Esophagus muscularis mucosa (tissue), 3 donors: ENCODE results near the gene THEMIS.

Experiments
- CTCF ChIP-seq, 3 experiments: fragments of 200-600 bp in 2 of 3; fragments of 450-650 bp in 1 of 3; sonication (generic) in 2 of 3; IDR thresholded peaks; one replicate each; pipeline ENCODE4 v1.5.1; 2017 to 2019; ENCODE audit warnings: antibody characterized with exemption in 3 of 3, mild to moderate bottlenecking in 2 of 3, moderate library complexity in 1 of 3
- POLR2A ChIP-seq: fragments of 450-650 bp; IDR thresholded peaks from one replicate; pipeline ENCODE4 v1.6.1; 2017; ENCODE audit warnings: antibody characterized with exemption, moderate library complexity, mild to moderate bottlenecking, low read depth

GRCh38 chr6:127775371-127775770 is 125.5 kb downstream of the THEMIS start:
- TF ChIP-seq CTCF (IDR thresholded peaks at IDR 0.05): no peak
- no peak for TF ChIP-seq POLR2A
